LoVo (cell line): ENCODE measurements around the gene DOK6.
"Not testable (repeated sequence)": the region's sequence is repeated elsewhere in the genome, so short reads cannot be mapped to it uniquely, and the experiment has no call there.

ENCODE experiments used
- DNase-seq: peaks from one replicate; pipeline ENCODE4 v3.0.0-alpha.2; 2016; ENCODE audit warnings: low spot score

DOK6 gene

GRCh38 chr18:69871363-69871762 is 470.7 kb downstream of the DOK6 start:
- DNase-seq: no peak

GRCh38 chr18:69872661-69873060 is 472.0 kb downstream of the DOK6 start:
- DNase-seq: no peak

- DNase-seq: no peak
Measured at GRCh38 chr18:69874058-69874457, 473.4 kb downstream of the DOK6 start.

DNA sequence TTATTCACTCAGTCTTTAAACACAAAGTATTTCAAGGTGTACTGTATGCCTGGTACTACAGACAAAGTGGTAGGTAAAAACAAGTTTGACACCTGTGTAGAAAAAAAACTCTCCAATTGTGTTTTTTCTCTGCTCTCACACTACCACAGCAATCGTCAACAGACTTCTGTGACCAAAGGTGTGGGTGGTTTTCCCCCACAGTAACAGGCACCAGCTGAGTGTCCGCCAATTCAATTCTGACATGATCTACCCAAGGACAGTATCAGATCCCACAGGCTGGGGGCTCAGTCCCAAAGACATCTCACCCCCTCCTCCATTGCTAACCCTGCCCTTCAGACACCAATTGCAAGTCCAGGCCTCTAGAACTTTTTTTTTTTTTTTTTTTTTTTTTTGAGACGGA is 475.8 kb downstream of the DOK6 start:
- DNase-seq: no peak

GRCh38 chr18:69878213-69878933 is 477.7 kb downstream of the DOK6 start:
- no peak for DNase-seq

DNA sequence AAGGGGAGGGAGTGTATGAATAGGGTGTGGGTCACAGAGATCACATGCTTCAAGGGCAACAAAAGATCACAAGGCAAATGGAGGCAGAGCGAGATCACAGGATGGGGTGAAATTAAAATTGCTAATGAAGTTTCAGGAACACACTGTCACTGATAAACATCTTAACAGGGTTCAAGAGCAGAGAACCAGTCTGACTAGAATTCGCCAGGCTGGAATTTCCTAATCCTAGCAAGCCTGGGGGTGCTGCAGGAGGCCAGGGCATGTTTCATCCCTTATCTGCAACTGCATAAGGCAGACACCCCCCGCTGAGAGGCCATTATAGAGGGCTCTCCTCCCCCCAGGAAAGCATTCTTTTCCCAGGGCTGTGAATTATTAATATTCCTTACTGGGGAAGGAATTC is 478.4 kb downstream of the DOK6 start:
- not testable (repeated sequence) for DNase-seq

GRCh38 chr18:69880083-69880482 is 479.4 kb downstream of the DOK6 start:
- no peak for DNase-seq

DNA sequence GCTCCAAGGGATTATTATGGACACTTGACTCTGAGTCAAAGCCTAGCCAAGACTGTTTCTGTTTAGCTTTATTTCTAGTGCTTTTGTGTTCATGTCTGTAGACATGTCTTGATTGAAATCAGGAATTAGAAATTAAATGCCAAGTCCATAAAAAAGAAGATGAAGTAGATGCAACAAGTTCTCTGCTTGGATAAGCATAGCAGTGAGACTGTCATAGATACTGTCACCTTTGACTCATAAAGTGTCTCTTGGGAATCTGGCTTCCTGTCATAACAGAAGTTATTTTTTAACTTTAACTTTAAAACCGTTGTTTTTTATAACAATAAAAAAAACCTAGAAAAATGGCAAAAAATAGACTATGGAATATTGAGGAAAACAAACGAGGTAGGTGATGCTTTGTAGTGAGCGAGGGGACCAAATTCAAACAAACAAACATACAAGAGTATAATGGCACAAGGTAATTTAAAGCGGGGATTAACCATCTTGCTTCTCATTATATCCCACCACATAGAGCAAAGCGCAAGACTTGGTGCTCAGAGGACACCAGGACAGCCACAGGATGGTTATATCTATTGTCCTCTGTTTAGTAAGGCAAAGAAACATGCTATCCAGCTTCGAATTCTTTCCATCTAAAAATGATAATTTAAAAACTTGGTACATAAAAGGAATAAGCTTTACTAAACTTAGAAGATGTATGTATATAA is 482.4 kb downstream of the DOK6 start:
- no peak for DNase-seq

DNA sequence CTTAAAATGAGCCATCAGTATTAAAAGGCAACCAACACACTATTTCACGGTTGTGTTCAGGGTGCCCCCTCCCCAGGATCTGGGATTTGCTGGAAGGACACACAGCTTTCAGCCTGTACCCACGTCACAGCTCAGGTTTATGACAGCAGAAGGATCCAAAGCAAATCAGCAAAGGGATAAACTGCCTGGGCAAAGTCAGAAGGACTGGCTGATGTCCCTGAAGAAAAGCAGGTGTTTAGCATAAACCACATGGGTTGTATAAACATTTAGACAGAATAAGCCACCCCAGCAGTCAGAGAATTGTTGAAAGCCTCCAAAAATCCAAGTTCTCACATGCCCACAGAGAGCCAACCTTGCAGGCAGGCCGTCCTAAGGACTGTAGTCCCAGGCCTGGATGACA is 483.1 kb downstream of the DOK6 start:
- no peak for DNase-seq

GRCh38 chr18:69885355-69885754 is 484.7 kb downstream of the DOK6 start:
- DNase-seq: no peak

DNA sequence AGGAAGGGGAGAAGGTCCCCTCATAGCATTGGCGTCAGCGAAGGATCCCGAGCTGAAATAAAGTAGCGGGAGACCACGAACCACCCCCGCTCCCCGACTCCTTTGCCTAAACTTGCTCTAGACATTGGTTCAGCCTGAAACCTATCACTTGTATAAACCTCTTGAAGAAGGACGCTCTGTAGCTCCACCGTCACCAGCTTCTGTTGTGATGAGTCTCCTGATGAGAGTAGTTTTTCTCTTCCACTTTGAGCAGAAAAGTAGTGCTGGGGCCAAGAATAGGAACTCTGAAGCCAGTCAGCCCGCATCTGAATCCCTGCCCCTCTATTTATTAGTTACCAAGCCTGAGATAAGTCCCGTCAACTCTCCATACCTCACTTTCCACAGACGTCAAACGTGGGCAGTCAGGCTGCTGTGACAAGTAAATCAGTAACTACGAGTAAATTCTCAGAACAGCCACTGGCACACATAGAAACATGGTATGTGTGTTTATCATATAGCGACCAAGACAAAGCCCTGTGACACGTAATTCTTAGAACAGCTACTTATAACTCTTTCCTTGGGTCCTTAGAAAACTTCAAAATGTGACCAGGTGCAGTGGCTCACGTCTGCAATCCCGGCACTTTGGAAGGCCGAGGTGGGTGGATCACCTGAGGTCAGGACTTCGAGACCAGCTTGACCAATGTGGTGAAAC is 485.3 kb downstream of the DOK6 start:
- no peak for DNase-seq

DNA sequence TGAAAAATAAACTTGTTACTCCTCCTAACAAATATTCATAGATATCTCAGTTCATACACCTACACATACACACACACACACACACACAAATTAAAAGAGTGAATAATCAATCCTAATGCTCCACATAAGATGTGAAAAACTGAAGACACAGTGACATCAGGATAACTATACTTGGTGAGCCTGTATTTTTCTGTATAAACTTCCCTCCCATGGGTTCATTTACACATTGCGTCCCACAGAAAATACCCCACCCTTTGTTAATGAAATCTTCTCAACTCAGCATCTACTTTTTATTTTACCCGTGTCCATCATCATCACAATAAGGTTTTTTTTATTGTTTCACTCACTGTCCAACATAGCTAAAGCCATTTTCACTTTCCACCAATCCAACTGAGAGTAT is 486.6 kb downstream of the DOK6 start:
- DNase-seq: no peak

DNA sequence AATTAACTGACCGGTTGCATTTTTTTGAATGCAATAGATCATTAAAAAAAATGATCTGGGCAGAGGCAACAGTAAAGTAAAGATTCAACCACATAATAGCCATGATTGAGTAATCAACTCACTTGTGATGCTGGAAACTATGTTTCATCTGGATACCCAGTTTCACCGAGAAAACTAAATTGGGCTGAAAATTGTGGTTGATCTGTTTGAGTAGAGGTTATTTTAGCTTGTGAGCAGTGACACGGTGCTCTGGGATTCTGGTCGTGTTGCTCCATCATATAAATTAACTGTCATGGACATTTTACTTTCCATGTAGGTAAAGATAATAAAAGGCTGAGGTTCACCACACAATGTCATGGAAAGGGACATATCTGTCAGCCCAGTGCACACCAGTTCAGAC is 488.3 kb downstream of the DOK6 start:
- no peak for DNase-seq

DNA sequence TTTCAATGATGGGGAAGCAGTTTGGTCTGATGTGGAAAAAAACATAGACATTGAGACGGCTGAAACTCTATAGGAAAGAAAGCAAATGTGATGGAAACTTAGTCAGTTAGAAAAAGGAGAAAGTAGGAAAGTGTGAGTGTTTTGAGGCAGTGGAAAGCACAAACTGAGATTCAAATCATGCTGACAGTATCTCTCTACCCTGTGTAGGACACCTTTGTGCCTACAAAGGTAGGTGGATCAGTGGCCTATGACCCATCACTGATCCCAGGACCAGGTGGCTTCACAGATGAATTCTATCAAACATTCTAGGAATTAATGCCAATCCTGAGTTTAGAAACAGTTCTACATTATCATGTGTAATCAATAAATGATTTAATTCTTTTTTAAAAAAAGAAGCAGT is 489.9 kb downstream of the DOK6 start:
- no peak for DNase-seq

DNA sequence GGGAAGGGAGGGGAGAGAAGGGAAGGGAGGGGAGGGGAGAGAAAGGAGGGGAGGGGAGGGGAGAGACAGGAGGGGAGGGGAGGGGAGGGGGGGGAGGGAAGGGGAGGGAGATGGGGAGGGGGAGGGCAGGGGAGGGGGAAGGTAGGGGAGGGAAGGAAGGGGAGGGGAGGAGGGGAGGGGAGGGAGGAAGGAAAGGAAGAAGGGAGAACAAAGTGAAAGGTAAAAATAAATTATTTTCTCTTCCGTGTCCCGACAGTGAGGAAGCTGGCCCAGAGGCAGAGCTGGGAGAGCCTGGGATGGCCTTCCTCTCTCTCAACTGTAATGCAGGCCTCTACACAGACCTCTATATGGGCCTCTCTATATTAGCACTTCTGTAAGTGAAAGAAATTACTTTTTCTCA is 493.8 kb downstream of the DOK6 start:
- DNase-seq: no peak

GRCh38 chr18:69895066-69896047 is 494.7 kb downstream of the DOK6 start:
- no peak for DNase-seq

DNA sequence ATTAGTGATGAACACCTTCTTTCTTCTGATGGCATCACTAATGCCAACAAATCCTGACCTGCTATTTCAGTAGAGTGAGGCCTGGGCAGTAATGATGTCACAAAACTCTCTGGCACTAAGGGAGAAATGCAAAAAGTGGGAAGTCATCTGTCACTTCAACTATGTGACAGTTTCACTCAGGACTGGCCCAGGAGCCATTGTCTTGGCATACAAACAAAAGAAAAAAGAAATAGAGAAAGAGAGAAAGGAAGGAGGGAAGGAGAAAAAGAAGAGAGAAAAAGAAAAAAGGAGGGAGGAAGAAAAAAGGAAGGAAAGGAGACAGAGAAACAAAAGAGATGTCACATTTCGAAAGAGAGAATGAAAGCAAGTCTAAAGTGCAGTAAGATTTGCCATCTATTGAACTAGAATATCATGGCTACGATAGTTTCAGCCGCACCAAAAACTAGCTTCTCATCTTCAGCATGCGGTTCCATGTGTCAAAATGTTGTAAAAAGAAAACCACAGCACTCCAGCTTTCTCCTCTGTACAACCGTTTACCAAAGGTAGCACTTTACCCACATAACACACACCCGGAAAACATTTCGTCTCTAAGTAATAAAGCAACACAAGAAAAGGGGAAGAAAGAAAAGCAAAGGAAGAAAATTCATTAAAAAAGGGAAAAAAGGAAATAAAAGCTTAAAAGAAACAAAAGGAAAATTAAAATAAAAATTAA is 496.9 kb downstream of the DOK6 start:
- no peak for DNase-seq

DNA sequence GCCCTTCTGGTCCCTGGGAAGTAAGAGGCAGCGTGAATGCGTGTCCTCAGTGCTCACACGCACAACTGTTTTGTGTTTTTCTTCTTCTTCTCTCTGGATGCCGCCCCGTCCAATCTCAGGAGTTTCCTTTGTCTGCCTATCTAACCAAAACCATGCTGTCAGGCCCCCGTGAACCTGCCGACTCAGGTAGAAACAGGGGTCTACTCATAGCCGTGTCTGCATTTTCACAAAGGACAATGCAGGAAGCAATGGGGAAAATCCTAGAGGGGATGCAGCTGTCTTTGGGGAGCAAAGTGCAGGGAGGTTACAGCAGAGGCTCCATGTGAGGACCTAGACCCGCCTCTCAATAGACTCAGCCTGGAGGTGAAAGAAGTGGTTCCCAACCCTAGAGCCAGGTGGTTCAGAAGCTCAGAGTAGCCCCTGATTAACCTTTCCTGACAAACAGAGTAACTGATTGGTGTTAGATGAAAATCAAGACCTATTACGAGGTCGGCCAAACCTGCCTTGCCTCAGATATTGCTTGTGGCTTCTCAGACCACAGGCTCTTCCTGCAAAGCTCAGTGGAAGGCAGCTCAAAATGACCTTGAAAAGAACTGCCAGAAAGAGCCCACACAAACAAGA is 497.7 kb downstream of the DOK6 start:
- DNase-seq: no peak
